HUES6 (cell line): ENCODE data around the gene RAPGEF3.

ENCODE experiments used
- H3K27ac ChIP-seq: 2 replicates; pipeline ENCODE4 v1.7.0; 2013; ENCODE audit warnings: low read depth, mild to moderate bottlenecking, low read length, inconsistent platforms
- H3K27me3 ChIP-seq: 2 replicates; pipeline ENCODE4 v1.6.1; 2013; ENCODE audit warnings: low read length; ENCODE audit not compliant: control insufficient read depth, insufficient read depth
- H3K36me3 ChIP-seq: 2 replicates; pipeline ENCODE4 v1.6.1; 2013; ENCODE audit warnings: low read length; ENCODE audit not compliant: control insufficient read depth, insufficient read depth
- H3K4me1 ChIP-seq: 2 replicates; pipeline ENCODE4 v1.6.1; 2013; ENCODE audit warnings: low read length; ENCODE audit not compliant: control insufficient read depth, insufficient read depth
- H3K4me3 ChIP-seq: 2 replicates; pipeline ENCODE4 v1.5.1; 2013; ENCODE audit warnings: low read depth, low read length
- H3K9ac ChIP-seq: one replicate; pipeline ENCODE4 v1.6.1; 2013; ENCODE audit warnings: mild to moderate bottlenecking, low read length
- H3K9me3 ChIP-seq: 2 replicates; pipeline ENCODE4 v1.6.1; 2013; ENCODE audit warnings: low read depth, low read length; ENCODE audit not compliant: control insufficient read depth, insufficient read depth

Gene RAPGEF3

DNA sequence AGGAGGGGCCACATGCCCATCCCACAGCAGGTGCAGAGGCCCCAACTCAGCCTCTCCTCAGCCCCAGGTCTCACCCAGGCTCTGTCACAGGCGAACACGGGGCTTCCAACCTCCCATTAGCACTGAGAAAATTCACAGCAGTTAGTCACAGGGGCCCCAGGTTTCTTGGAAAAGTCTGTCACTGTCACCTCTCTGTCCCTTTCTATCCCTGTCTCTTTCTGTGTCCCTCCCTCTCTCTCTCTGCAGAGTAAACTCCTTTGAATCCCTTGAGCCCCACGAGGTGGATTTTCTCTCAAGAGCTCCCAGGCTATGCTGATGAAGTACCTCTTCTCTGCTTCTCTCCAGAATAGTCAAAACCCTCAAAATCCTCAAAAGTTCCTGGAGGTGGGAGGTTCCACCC lies 19.4 kb downstream of the RAPGEF3 start:
- H3K4me3 ChIP-seq = no peak overlapping the region
- H3K36me3 ChIP-seq = no peaks in the 10 kb centered on the region
- no peak overlapping the region for H3K9ac ChIP-seq
- H3K27me3 ChIP-seq = no peaks in the 10 kb centered on the region
- H3K9me3 ChIP-seq = no peaks in the 10 kb centered on the region
- peaks cover 21% of the 10 kb centered on the region for H3K4me1 ChIP-seq
- H3K27ac ChIP-seq = no peak overlapping the region

DNA sequence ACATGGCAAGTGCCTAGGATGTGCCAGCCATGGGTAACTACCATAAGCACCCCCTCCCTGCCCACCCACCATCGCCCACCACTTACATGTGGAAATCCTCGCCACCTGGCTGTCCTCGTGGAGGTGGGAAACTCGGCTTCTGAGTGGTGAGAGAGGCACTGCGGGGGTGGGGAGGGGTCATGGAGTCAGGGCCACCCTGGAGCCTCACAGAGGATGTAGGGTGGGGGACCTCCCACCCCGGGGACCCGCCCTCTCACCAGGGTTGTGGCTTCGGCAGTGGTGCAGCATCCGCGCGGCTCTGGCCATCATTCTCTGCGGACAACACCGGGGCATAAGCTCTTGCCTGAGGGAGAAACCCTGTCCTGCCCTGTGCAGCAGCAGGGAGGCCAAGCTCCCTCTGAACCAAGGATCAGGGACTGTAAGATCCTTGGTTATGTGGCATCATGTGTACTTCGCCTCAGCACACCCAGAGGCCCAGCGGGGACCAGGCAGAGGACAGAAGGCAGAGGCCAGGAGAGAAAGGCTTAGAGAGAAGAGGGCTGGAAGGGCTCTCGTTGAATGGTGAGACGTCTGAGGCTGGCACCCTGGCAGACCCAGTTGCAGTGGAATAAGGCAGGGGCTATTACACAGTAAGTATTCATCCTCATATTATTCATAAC lies 20.6 kb downstream of the RAPGEF3 start:
- no peaks in the 10 kb centered on the region for H3K27me3 ChIP-seq
- peaks cover 23% of the 10 kb centered on the region for H3K4me1 ChIP-seq
- H3K9me3 ChIP-seq = no peaks in the 10 kb centered on the region
- no peak overlapping the region for H3K4me3 ChIP-seq
- H3K9ac ChIP-seq = no peak overlapping the region
- no peaks in the 10 kb centered on the region for H3K36me3 ChIP-seq
- no peak overlapping the region for H3K27ac ChIP-seq

DNA sequence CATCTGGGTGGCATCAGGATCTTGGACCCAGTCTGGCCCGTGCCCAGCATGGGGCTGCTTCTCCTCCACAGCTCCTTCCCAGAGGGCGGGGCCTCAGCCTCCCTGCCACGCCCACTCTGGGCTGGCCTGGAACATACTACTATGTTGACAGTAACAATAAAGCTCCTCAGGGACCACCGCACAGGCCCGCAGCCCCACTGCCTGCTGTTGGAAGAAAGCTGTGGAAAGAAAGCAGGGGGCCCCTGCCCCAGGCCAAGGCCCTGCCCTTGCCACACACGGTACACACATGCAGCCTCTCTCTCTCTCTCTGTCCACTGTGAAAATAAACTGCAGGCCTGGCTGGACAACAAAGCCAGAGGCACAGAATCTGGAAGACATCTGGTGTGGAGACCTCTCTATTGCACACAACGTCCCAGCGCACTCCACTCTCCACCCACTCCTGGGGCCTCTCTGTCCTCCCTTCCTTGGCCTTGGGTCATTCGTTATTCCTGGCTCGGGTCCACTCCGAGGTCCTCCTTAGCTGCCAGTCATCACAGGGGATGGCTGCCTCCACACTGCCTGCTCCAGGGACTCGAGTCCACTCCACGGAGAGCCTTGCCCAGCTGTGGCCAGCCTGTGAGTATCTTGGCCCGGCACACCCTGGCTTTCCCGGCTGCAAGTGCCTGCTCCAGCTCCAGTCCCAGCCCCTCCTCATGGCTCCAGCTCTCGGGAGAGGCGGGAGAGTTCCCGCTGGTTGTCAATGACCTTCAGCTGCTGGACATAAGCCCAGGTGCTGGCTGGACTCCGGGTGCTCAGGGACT lies 21.6 kb downstream of the RAPGEF3 start:
- Histone ChIP-seq H3K9ac (no peak overlapping the region), H3K4me1 (peaks cover 23% of the 10 kb centered on the region), H3K27ac (no peak overlapping the region), H3K27me3 (no peaks in the 10 kb centered on the region), H3K4me3 (no peak overlapping the region), H3K9me3 (no peaks in the 10 kb centered on the region), H3K36me3 (no peaks in the 10 kb centered on the region)

DNA sequence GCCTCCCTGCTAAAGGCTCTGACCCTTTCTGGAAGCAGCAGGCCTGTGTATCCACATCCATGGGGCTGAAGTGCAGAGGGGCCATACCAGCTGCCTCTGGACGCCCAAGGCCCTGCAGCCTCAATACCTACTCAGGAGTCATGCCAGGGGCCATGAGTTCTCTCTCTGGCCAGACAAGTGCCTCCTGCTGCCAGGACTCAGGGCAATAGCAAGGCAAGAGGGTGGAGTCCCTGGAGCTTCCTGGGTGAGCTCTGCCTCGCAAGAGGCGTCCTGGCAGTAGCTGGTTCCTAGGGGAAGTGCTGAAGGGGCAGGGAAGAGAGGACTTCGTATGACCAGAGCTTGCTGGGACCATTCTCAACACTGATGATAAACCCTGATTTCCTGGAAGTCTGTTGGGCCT lies 22.5 kb downstream of the RAPGEF3 start:
- Histone ChIP-seq H3K9me3 (no peaks in the 10 kb centered on the region), H3K4me1 (peaks cover 23% of the 10 kb centered on the region), H3K9ac (no peak overlapping the region), H3K27ac (no peak overlapping the region), H3K36me3 (no peaks in the 10 kb centered on the region), H3K27me3 (no peaks in the 10 kb centered on the region), H3K4me3 (no peak overlapping the region)

DNA sequence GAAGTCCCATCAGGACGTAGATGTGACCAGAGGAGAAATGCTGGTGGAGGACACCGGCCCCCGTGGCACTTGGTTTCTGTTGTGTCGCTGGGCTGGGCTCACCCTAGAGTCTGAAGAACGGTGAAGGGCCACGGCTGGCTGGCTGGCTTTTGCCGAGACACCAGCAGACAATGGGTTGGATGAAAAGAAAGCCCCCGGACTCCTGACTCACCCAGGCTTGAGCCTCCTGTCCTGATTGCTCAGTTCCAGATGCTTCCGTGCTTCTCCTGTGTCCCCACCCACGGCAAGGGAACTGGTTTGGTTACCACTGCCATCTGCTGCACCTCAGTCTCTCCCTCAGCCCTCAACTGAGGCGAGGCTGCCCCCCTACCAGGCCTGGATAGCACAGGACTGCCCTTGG lies 23.0 kb downstream of the RAPGEF3 start:
- no peaks in the 10 kb centered on the region for H3K27me3 ChIP-seq
- no peak overlapping the region for H3K27ac ChIP-seq
- H3K9ac ChIP-seq = no peak overlapping the region
- H3K9me3 ChIP-seq = no peaks in the 10 kb centered on the region
- no peaks in the 10 kb centered on the region for H3K36me3 ChIP-seq
- no peak overlapping the region for H3K4me3 ChIP-seq
- peaks cover 19% of the 10 kb centered on the region for H3K4me1 ChIP-seq

DNA sequence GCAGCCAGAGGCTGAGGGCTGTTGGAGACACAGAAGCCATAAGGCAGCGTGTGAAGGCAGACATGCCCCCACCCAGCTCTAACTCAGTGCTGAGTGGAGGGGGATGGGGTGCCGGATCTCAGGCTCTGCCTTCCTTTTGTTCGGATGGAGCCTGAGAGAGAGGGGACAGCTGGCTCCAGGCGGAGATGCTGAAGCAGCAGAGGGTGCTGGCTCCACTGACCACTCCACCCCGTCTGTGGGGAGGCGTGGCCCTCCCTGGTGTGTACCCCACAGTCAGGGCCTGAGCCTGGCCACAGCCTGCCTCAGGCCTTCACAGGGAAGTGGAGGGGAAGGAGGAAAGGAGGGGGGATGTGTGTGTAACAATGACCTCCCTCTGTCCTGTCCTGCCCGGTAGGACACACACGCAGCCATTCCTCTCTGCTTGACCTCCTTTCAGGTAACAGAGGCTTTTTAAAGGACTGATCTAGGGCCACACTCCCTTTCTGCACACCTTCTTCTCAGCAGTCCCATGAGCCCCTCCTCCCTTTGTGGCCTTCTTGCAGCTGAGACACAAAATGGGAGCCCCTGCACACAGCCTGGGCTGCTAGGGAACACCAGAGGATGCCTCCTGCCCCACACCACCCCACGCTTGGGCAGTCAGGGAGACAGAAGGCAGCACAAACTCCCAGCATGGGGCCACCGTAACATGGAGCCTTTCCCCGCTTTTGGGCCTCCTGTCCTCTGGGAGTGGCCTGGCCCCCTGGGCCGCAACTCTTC lies 23.8 kb downstream of the RAPGEF3 start:
- no peak overlapping the region for H3K27ac ChIP-seq
- H3K4me3 ChIP-seq = no peak overlapping the region
- no peaks in the 10 kb centered on the region for H3K36me3 ChIP-seq
- H3K4me1 ChIP-seq = peaks cover 18% of the 10 kb centered on the region
- H3K27me3 ChIP-seq = no peaks in the 10 kb centered on the region
- no peaks in the 10 kb centered on the region for H3K9me3 ChIP-seq
- H3K9ac ChIP-seq = no peak overlapping the region

DNA sequence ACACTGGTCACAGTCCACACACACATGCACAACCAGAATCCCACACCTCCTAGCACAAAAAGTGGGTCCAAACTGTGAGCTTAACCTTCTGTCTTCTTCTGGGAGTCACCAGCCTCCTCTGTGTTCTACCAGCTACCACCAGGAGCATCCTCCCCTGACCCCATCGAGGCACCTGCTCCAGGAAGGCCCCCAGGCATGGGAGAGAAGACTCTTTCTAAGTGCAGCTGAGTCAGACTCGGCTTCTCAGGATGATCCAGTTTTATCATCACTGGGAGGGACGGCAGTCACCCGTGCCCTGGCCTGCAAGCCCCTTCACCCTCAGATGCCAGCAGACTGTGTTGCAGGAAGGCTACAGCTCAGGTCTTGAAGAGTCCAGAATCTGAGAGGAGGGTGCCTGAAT lies 25.5 kb downstream of the RAPGEF3 start:
- Histone ChIP-seq H3K36me3 (no peaks in the 10 kb centered on the region), H3K9me3 (no peaks in the 10 kb centered on the region), H3K27ac (no peak overlapping the region), H3K27me3 (no peaks in the 10 kb centered on the region), H3K9ac (no peak overlapping the region), H3K4me3 (no peak overlapping the region), H3K4me1 (peaks cover 18% of the 10 kb centered on the region)

DNA sequence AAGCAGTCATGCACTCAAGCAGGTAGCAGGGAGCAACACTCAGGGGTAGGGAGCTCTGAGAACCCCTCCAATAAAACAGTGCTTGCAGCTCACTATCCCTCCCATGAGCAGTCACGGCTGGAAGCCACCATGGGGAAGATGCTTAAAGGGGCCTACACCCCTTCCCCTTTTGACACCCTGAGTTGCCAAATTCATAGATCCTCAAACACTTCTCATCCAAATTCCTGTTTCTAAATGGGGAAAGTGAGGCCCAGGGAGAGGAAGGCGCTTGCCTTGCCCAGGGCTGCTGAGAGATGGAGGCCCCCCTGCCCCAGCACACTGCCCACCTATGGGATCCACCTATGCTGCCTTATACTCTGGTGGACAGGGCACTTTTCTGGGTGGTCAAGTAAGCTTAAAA lies 26.2 kb downstream of the RAPGEF3 start:
- Histone ChIP-seq H3K36me3 (no peaks in the 10 kb centered on the region), H3K9me3 (no peaks in the 10 kb centered on the region), H3K9ac (no peak overlapping the region), H3K4me3 (no peak overlapping the region), H3K27ac (no peak overlapping the region), H3K4me1 (peaks cover 18% of the 10 kb centered on the region), H3K27me3 (no peaks in the 10 kb centered on the region; the same call in 1 of the 2 replicates)

DNA sequence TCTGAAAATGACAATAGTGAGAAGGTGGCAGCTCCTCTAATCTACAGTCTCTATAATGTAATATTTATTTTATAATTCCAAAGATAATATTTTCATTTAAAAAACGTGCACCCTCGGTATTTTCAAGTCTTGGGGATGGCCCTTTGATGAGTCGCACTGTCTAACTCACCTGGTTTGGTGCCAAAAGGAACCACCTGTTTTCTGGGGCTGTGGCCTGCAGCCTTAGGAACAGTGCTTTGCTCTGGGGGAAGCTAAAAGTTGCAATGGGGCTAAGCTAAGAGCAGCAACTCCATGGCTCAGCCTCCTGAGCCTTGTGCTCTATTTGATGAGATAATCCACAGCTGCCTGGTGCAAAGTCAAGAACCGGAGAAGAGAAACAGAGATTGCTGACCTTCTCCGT lies 27.0 kb downstream of the RAPGEF3 start:
- H3K4me1 ChIP-seq = peaks cover 18% of the 10 kb centered on the region
- H3K27me3 ChIP-seq = no peaks in the 10 kb centered on the region; the same call in 1 of the 2 replicates
- H3K4me3 ChIP-seq = no peak overlapping the region
- H3K9me3 ChIP-seq = no peaks in the 10 kb centered on the region
- no peak overlapping the region for H3K9ac ChIP-seq
- H3K27ac ChIP-seq = no peak overlapping the region
- no peaks in the 10 kb centered on the region for H3K36me3 ChIP-seq

DNA sequence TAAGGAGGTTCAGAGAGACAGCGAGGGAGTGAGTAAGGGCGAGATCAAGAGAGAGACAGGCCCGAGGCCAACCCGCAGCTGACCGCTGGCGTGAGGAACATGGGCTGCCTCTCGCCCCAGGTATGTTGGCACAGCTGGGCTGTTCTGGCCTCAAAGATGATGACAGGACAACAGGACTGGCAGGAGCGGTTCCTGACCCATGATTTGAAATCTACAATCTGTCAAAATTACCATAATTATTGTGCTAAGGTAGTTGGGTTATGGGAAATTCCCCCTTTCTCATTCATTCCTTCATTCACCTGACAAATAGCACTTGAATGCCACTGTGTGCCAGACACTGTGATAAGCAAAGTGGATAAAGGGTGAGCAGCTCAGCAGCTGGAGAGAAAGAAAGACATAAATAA lies 28.3 kb downstream of the RAPGEF3 start:
- Histone ChIP-seq H3K9ac (no peak overlapping the region), H3K36me3 (no peaks in the 10 kb centered on the region), H3K4me3 (no peak overlapping the region), H3K9me3 (no peaks in the 10 kb centered on the region), H3K27ac (no peak overlapping the region), H3K27me3 (no peaks in the 10 kb centered on the region; the same call in 1 of the 2 replicates), H3K4me1 (peaks cover 22% of the 10 kb centered on the region)

DNA sequence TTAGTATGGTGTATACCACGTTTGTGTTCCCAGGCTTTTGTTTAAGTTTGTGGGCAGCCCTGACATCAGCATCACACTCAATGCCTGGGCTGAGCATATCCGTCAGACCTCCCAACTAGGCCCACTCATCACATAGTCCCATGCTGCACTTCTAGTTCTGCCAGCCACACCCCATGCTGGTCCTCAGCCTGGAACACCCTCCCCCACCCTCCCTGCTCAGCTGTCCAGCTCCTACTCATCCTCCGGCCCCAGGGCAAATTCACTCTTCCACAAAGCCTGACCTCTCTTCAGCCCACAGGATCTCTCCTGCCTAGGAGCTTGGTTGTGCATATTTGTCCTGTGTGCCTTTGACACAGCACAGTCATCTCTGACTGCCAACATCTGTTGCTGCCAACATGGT lies 29.4 kb downstream of the RAPGEF3 start:
- H3K36me3 ChIP-seq = no peaks in the 10 kb centered on the region
- H3K4me3 ChIP-seq = no peak overlapping the region
- no peaks in the 10 kb centered on the region; the same call in 1 of the 2 replicates for H3K27me3 ChIP-seq
- H3K9me3 ChIP-seq = no peaks in the 10 kb centered on the region
- no peak overlapping the region for H3K27ac ChIP-seq
- H3K9ac ChIP-seq = no peak overlapping the region
- peaks cover 11% of the 10 kb centered on the region for H3K4me1 ChIP-seq
